ENCODE data around the gene APOC1.

APOC1 gene

GRCh38 chr19:44931541-44931940 is 17.1 kb downstream of the APOC1 start:
- no peak for TF ChIP-seq CTCF (conservative IDR thresholded peaks at IDR 0.05; ENCODE audit: low read depth)
- POLR2A ChIA-PET (ENCODE audit: low non-redundant PET), result no interaction called here
- CTCF ChIA-PET, result no interaction called here

GRCh38 chr19:44939668-44940067 is 25.3 kb downstream of the APOC1 start:
- CTCF ChIA-PET, result interaction anchor here (0.8 to 0.9 kb wide), 2 partner anchors 36 to 113 kb away, joined by 3 to 5 read pairs; no protein-coding TSS in a partner anchor
- H3K27ac ChIP-seq, result no peak overlapping the region
- no peak for TF ChIP-seq CTCF (conservative IDR thresholded peaks at IDR 0.05; ENCODE audit: low read depth)
- DNase-seq (ENCODE audit: low spot score), result no peak
- POLR2A ChIA-PET (ENCODE audit: low non-redundant PET), result no interaction called here

More at GRCh38 chr19:44931541-44931940, 17.1 kb downstream of the APOC1 start:
- H3K27ac ChIP-seq, result no peak overlapping the region
- no peak for DNase-seq (ENCODE audit: low spot score)

GRCh38 chr19:44942067-44942571 is 27.7 kb downstream of the APOC1 start, which contains the start of gene APOC4:
Gene APOC4 (plus strand): TSS chr19:44942237. CDS start chr19:44942278, 41 bp downstream.
- CTCF ChIA-PET, result no interaction called here
- DNase-seq (ENCODE audit: low spot score), result no peak
- H3K27ac ChIP-seq, result no peak within 1 kb of the TSS
- no peak for TF ChIP-seq CTCF (conservative IDR thresholded peaks at IDR 0.05; ENCODE audit: low read depth)
- POLR2A ChIA-PET (ENCODE audit: low non-redundant PET), result no interaction called here

GRCh38 chr19:44943801-44944249 is 29.4 kb downstream of the APOC1 start:
- CTCF ChIA-PET, result interaction anchor here (0.6 to 0.7 kb wide), 2 partner anchors 26 to 54 kb away, joined by 3 to 8 read pairs; no protein-coding TSS in a partner anchor

GRCh38 chr19:44947041-44947581 is 32.7 kb downstream of the APOC1 start:
- H3K27ac ChIP-seq, result no peak overlapping the region; the same call in 1 of the 2 replicates
- TF ChIP-seq CTCF (conservative IDR thresholded peaks at IDR 0.05; ENCODE audit: low read depth), result no peak
- CTCF ChIA-PET, result no interaction called here
- POLR2A ChIA-PET (ENCODE audit: low non-redundant PET), result no interaction called here
- DNase-seq (ENCODE audit: low spot score), result no peak

More at GRCh38 chr19:44943801-44944249, 29.4 kb downstream of the APOC1 start:
- POLR2A ChIA-PET (ENCODE audit: low non-redundant PET), result no interaction called here
- H3K27ac ChIP-seq, result no peak overlapping the region
- TF ChIP-seq CTCF (conservative IDR thresholded peaks at IDR 0.05; ENCODE audit: low read depth), result no peak
- DNase-seq (ENCODE audit: low spot score), result no peak

- POLR2A ChIA-PET (ENCODE audit: low non-redundant PET), result no interaction called here
- CTCF ChIA-PET, result no interaction called here
- no peak for DNase-seq (ENCODE audit: low spot score)
- no peak overlapping the region for H3K27ac ChIP-seq
- TF ChIP-seq CTCF (conservative IDR thresholded peaks at IDR 0.05; ENCODE audit: low read depth), result no peak
These were observed 33.8 kb downstream of the APOC1 start for GRCh38 chr19:44948237-44948636.
